Measurements from ENCODE around the gene NANS. TPM values are rescaled to one million over a fixed set of nuclear protein-coding genes. Genes with fewer than 3 reads are reported as not detected.

NANS gene
- total and polyA plus RNA-seq, 2 of the 8 experiments (the other 6 are each of a cell fraction or from before 2014, with no cell fraction given), result 56.5 to 67.3 TPM

GRCh38 chr9:98043915-98044314, 12.6 kb upstream of the NANS start:
- FAIRE-seq (no peak), DNase-seq (ENCODE audit: low read depth in 1 of 2, low spot score in 2 of 2) (no peak)
- ChIA-PET CTCF (ENCODE audit: partially characterized antibody) (interaction anchor here (0.8 to 4.0 kb wide), 6 partner anchors 9 to 160 kb away, joined by 3 to 25 read pairs (median 4); no protein-coding TSS in a partner anchor), POLR2A (ENCODE audit: partially characterized antibody) (no interaction called here)
- Histone ChIP-seq H2BK5ac (ENCODE audit: low read depth, low read length) (no peak overlapping the region), H3K9ac (replicated peaks in 1 of 4; ENCODE audit: extremely low read depth in 1 of 4, low read depth in 3 of 4, low read length in 3 of 4) (no peak overlapping the region), H3K4me3 (ENCODE audit: extremely low read depth in 1 of 4, insufficient read depth in 2 of 4, low read depth in 3 of 4, low read length in 4 of 4) (no peak overlapping the region), H2BK15ac (ENCODE audit: low read length) (no peak overlapping the region), H2AFZ (ENCODE audit: low read length) (no peak overlapping the region), H3K79me2 (ENCODE audit: control insufficient read depth in 1 of 2, insufficient read depth in 2 of 2, low read length in 2 of 2) (no peaks in the 10 kb centered on the region), H3K27ac (ENCODE audit: low read depth, low read length) (no peak overlapping the region), H4K91ac (replicated peaks; ENCODE audit: insufficient read length, low read length) (no peak overlapping the region), H2BK120ac (replicated peaks; ENCODE audit: low read depth, low read length) (no peak overlapping the region), H3K4ac (replicated peaks; ENCODE audit: insufficient read length, low read depth, low read length) (no peak overlapping the region), H3K14ac (ENCODE audit: insufficient read length) (no peak overlapping the region), H4K5ac (ENCODE audit: insufficient read length, low read depth, low read length) (no peak overlapping the region), H3K9me3 (ENCODE audit: insufficient read depth in 2 of 2, low read depth in 1 of 2, low read length in 1 of 2) (no peaks in the 10 kb centered on the region), H2BK12ac (ENCODE audit: low read depth, low read length) (no peak overlapping the region), H2BK20ac (ENCODE audit: low read length) (no peak overlapping the region), H3K27me3 (replicated peaks in 1 of 4; ENCODE audit: control insufficient read depth in 3 of 4, extremely low read depth in 1 of 4, insufficient read depth in 3 of 4, low read length in 3 of 4) (no peaks in the 10 kb centered on the region), H4K8ac (ENCODE audit: extremely low read depth, insufficient read depth, low read length) (no peak overlapping the region), H3K4me1 (replicated peaks in 1 of 4; ENCODE audit: control insufficient read depth in 3 of 4, insufficient read depth in 4 of 4, low read length in 3 of 4) (no peaks in the 10 kb centered on the region), H4K20me1 (replicated peaks in 1 of 2; ENCODE audit: control insufficient read depth in 1 of 2, insufficient read depth in 2 of 2, low read length in 2 of 2) (no peaks in the 10 kb centered on the region), H3K56ac (replicated peaks; ENCODE audit: insufficient read length, low read depth, low read length) (no peak overlapping the region), H3K79me1 (ENCODE audit: low read depth, low read length) (no peaks in the 10 kb centered on the region), H3K36me3 (ENCODE audit: control insufficient read depth in 2 of 4, insufficient read depth in 4 of 4, low read length in 3 of 4) (no peaks in the 10 kb centered on the region), H3K18ac (ENCODE audit: extremely low read depth, low read length) (no peak overlapping the region), H3K23ac (ENCODE audit: insufficient read length) (no peak overlapping the region), H2AK5ac (ENCODE audit: low read depth, low read length) (no peak overlapping the region), H3K4me2 (ENCODE audit: insufficient read depth in 1 of 2, low read depth in 2 of 2, low read length in 2 of 2) (no peak overlapping the region), H3K23me2 (ENCODE audit: low read depth, low read length) (no peaks in the 10 kb centered on the region)
- 97% methylated on average over 5 of the region's 5 CpGs; no CpG with 5 or more reads in 1 of the 2 experiments for WGBS, 2 experiments (ENCODE audit: extremely low coverage in 1 of 2, insufficient coverage in 1 of 2, insufficient read length in 1 of 2, insufficient replicate concordance in 2 of 2, low coverage in 1 of 2, low lambda C conversion rate in 2 of 2, missing lambda C conversion rate in 1 of 2)
- TF ChIP-seq SIRT6 (IDR thresholded peaks at IDR 0.05; ENCODE audit: low read length), result no peak
- no peak for TF ChIP-seq CTBP2 (IDR thresholded peaks at IDR 0.05; ENCODE audit: borderline replicate concordance, insufficient read depth, insufficient read length, low read length)
- TF ChIP-seq KDM5A (IDR thresholded peaks at IDR 0.05; ENCODE audit: low read length), result no peak
- TF ChIP-seq BACH1 (IDR thresholded peaks at IDR 0.05; ENCODE audit: low read length), result no peak
- no peak for TF ChIP-seq SAP30 (IDR thresholded peaks at IDR 0.05; ENCODE audit: insufficient read depth, insufficient replicate concordance, low read length)
- no peak for TF ChIP-seq POLR2A (IDR thresholded peaks at IDR 0.05; ENCODE audit: control extremely low read depth in 1 of 2, low read depth in 2 of 2, low read length in 2 of 2)
- no peak for TF ChIP-seq EP300 (IDR thresholded peaks at IDR 0.05; ENCODE audit: borderline replicate concordance in 1 of 2, low read depth in 2 of 2, low read length in 2 of 2)
- no peak for TF ChIP-seq CREB1 (IDR thresholded peaks at IDR 0.05)
- TF ChIP-seq RNF2 (IDR thresholded peaks at IDR 0.05; ENCODE audit: borderline replicate concordance, low read depth, low read length, missing control alignments, poor library complexity, severe bottlenecking), result no peak
- no peak for TF ChIP-seq SIX5 (IDR thresholded peaks at IDR 0.05; ENCODE audit: low read depth, low read length)
